NCI-H1417 treated with DMSO at 0.1 percent for 48 hours (cell line): ENCODE measurements around the gene GRIA4.

Experiments
- DNase-seq: peaks from one replicate; lab custom pipeline; 2025; lab: John Stamatoyannopoulos, UW

Gene GRIA4

DNA sequence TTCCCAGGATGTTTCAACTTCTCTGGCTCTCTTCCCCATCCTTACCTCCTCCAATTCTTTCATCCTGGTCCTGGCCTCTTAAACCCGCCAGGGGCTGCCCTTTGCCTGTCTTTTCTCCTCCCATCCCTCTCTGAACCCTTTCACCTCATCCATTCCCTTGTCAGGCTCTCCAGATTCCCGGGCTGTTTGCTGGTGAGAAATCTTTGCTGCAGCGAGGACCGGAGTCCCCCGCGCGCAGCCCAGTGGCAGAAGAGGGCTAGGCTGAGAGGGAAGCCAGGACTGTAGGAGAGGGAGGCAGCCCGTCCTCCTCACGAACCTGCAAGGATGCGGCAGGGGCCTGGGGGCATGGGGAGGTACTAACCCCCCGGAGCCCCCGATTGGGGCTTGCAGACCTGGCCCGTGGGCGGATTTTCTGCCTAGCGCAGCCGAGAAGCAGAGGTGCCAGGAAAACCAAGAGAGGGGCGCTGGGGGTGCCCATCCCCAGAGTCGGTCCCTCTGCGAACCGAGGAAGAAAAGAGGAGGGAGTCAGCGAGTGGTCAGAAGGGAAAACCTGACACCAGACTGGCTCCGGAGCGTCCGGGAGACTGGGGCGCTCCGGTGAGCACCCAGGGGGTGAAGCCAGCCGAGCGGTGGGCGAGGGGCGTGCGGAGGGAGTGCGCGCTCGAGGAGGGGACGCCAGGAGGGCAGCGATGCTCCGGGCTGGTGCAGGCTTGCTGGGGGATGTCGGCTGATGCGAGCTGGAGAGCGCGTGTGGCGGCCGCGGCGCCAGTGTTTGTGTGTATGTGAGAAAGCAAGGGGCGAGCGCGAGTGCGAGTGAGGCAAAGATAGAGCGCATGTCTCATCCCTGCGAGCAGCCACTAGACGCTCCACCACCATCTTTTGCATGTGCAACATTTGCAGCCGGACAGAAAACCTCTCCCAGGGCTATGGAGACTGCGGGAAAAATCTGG, at the start of gene GRIA4:
Gene GRIA4, plus strand, starts transcription at position 242 of the 950 bp plus-strand sequence. CDS start 925 bp downstream, outside the sequence.
- peak; percentile 47 for DNase-seq

DNA sequence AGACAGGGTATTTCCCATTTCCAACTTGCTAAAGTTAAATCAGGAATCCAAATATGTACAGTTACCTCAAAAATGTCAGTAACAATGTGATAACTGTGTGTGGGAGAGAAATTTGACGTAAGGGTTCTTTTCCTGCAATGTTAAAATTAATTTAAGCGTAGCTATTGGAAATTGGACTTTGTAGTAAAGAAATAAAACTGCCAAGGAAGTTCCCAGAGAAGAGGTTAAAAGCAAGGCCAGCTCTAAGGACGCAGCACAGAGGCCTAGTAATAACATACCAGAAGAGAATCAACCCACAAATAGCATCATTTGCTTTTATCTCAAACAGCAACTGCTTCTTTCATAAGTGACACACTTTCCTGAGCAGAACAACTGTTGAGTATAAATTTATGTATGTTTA, 36.8 kb upstream of the GRIA4 start:
- DNase-seq = no peak

DNA sequence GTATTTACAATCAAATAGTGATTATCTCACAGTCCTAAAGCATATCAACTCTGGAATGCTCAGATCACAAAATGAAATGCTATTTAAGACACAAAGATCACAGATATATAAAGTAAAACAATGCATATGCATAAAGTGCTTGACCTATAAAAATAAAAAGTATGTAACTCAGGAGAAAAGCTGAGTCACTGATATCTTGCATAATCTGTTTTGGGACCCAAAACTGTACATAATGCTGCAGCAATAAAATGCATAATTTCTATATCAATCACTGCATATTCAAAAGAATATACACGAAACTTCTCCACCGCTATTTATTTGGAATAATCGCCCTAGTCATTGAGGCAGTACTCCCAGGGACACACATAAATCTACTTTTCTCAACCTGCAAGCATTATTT, 34.9 kb upstream of the GRIA4 start:
- DNase-seq = no peak

DNA sequence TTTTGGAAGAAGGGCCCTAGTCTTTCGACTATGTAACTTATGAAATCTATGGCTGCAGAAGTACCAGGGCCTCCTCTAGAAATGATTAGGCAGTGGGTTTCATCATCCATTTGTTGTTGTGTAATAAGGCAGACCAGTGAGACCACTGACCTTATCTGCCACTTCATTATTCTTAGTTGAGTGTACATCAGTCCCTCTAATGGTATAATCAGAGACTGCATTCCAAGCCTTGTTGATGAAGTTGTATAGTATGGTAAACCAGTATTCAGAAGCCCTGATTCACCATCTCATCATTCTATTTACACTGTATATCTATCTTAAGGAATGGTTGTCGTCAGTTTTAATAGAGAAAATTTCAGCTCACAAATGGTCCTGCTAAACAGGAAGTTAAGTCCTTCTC, 32.2 kb upstream of the GRIA4 start:
- DNase-seq = no peak

DNA sequence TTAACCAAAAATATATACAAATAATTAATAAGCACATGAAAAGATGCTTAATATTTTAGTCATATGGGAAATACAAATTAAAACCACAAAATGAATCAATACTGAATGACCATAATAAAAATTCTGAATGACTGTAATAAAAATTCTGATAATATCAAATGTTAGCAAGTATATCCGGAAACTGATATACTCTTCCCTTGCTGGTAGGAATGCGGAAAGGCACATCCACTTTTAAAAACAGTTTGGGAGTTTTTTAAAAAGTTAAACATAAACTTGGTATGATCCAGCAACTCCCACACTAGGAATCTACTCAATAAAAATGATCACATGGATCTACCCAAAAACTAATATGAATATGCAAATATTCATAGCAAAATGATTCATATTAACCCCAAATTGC, 30.8 kb upstream of the GRIA4 start:
- no peak for DNase-seq

DNA sequence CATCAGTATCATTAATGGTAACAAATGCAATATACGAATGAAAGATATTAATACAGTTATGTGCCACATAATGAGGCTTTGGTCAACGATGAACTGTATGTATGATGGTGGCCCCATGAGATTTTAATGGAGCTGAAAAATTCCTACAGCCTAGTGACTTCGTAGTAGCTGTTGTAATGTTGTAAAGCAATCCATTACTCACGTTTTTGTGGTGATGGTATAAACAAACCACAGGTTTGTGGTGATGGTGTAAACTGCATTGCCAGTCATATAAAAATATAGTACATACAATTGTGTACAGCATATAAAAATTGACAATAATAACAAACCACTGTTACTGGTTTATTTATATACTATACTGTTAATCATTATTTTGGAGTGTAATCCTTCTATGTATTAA, 27.4 kb upstream of the GRIA4 start:
- DNase-seq = no peak

DNA sequence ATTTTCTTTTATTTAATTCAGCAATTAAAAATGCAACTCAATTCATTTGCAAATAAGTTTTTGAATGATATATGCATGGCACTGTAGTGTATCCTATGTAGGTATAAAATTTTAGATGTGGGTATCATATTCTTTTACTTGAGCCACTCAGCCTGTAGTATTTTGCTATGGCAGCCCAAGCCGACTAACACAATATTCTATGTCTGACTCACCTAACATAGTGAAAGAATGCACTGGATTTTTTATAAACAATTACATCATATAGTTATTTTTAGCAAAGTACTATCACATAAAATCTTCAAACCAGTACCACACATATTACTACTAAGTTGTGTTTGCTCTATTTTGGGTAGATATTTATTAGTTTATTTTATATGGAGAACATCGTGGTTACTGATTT, 21.9 kb upstream of the GRIA4 start:
- no peak for DNase-seq

DNA sequence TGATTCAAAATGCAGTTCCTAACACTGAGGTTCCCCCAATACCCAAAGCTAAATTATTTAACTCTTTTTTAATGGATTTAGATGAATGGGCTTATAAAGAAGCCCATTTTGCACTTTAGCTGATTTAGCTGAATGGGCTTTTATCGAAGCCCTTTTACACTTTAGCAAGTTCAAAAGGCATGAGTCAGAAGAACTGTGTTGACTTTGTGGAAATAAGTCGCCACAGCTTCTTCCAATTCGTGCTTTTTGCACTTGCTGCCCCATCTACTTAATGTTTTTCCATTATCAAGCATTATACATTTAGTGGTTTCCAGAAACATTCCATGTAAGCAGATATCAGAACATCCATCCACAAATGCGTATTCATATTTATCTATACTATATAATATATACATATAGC, 20.5 kb upstream of the GRIA4 start:
- no peak for DNase-seq

DNA sequence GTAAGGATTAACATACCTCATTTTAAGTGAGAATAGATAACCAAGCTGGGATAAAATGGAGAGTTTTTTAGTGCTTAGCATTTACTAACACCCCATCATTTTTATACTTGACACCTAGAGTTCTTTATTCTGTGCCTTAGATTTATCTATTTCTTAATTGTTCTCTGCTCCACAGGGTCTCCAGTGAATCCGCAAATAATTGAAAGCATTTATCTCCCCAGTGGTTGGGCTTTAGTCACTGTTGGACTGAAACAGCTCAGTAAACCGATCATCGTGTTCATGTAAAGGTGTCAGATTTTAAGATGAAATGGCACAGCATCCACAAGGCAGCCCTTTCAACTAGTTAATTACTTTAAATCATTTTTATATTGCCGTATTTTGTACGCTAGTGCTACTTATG, 17.8 kb upstream of the GRIA4 start:
- DNase-seq = peak; percentile 16

DNA sequence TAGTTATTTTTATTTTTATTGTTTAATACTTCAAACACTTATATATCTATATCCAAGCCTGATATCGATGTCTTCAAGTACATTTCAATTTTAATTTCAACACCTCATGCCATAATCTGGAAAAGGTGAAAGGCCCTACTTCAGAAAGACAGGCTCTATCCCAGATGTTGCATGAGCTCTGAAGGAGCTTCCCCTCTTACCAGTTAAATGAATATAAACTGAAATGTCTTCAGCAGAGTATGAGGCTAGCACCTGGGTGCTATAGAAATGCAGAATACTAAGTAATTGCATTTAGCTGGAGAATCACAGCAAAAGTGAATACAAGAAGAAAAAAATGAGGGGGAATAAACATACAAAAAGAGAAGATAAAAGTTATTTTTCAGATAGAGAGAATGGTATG, 11.5 kb upstream of the GRIA4 start:
- no peak for DNase-seq

DNA sequence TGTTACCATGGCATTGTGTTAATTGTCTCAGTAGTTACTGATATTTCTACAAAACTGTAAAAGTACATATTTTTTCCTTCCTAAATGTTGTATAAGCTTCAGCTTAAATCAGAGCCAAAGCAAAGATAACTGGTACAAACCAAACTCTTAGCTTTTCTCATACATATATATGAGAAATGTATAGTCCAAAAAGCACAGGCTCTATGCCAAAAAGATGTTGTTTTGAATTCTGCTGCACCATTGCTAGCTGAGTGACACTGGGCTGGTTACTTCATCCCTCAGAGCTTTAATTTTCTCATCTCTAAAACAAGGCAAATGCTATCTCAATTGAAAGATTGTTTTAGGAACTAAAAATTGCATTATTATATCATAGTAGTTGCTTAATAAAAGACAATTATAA, 6.7 kb upstream of the GRIA4 start:
- DNase-seq = no peak

DNA sequence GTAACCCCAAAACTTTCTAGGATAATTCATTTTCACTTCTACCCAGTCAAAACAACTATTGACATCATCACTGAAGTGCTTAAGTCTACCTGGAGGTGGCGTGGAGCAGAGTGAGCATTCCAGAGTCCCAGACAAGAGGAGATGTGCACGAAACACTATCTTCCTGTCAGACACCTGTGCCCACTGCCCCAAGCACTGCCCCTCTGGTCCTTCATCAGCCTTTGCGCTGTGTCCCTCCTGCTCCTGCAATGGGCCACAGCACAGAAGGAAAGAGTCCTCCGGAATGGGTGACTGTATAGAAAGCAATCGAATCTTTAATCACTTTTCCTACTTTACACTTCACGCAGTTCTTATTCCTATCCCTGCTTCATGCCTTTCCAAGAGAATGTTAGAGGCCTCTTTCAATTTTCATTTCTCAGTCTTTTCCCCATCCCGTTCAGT, 512 bp upstream of the GRIA4 start:
- peak; percentile 5 for DNase-seq

DNA sequence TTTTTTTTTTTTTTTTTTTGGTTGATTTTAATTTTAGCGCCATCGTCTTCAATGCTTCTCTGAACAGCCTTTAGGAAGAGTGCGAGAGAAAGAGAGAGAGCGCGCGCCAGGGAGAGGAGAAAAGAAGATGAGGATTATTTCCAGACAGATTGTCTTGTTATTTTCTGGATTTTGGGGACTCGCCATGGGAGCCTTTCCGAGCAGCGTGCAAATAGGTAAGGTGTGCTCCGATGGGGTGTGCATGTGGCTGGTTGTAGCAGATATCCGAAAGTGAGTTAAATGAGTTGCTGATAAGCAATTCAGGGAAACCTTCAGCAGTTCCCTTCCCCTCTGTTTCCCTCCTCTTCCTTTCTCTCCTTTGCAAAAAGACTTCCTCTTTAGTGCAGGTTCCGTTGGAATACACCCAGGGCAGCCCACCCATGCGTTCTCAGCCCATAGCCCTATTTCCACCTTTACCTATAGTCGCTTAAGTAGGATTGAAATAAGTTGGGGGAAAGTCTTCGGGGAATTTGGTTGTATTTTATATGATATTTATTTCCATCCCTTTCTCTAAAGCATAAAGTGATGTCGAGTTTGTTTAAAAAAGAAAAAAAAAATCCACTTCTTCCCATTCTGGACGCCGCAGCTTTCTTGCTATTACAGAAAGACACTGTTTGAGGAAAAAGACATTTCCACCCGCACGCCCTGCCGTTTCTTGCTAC, 1.1 kb downstream of the GRIA4 start:
- no peak for DNase-seq

DNA sequence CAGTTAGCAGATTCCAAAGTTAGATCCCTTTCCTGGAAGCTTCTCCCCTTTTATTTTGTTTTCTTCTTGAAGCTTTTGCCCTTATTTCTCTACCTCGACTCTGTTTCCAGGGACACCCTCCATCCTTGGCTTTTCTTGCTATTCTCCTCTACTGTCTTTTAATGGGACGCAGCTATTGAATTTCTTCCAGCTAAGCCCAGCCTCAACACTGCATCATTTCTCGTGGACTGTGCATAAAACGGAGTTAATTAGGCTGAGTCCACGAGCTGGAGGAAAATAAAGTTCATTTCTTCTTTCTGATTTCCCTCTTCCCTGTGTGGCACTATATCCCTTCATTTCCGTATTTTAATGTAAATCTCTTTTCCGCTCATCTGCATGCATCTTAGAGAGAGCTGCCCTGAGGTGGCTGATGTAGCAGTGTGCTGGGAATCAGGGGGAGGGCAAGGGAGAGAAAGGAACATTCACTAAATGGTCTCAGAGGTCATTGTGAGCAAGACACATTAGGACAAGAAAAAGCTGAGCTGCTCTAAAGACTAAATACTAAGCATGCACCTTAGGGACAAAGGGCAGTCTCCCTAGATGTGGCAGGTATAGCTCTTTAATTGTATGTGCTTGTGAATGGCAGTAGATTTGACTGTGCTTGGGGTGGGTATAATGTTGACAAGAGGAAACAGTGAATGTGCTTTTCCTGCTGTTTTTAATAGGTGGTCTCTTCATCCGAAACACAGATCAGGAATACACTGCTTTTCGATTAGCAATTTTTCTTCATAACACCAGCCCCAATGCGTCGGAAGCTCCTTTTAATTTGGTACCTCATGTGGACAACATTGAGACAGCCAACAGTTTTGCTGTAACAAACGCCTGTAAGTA, 1.9 kb downstream of the GRIA4 start:
- no peak for DNase-seq

DNA sequence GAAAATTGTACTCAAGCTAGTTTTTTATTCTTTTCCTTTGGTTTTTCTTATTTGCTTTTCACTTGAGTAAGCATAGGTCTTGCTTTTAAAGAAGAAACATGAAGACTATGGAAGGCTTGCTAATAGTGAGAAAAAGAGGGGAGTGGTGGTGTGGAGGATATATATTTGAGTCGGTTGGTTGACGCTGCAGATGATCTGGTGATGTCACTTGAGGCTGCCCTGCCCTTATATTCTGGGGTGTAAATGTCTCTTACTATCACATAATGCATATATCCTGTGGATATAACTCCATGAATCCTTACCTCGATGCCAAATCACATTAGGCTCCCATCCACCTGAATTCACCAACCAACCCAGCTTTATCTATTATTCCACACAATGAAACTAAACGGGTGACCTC, 2.9 kb downstream of the GRIA4 start:
- no peak for DNase-seq

DNA sequence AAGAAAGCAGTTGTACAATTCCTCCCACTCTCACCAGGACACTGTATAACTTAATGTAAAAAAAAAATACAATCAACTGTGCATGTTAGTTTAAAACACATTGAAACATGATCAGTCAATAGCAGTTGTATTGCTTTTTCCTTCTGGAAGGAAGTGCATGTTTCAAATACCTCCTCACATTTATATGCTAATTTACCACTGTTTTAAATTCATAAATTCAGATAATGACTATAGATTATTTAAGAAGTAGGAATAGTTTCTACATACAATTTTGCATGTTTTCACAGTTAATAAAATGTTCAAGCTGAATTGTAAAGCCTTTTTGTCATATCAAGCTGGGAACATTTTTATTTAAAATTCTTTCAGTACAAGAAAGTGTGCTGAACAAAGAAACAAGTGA, 3.3 kb downstream of the GRIA4 start:
- DNase-seq = no peak

DNA sequence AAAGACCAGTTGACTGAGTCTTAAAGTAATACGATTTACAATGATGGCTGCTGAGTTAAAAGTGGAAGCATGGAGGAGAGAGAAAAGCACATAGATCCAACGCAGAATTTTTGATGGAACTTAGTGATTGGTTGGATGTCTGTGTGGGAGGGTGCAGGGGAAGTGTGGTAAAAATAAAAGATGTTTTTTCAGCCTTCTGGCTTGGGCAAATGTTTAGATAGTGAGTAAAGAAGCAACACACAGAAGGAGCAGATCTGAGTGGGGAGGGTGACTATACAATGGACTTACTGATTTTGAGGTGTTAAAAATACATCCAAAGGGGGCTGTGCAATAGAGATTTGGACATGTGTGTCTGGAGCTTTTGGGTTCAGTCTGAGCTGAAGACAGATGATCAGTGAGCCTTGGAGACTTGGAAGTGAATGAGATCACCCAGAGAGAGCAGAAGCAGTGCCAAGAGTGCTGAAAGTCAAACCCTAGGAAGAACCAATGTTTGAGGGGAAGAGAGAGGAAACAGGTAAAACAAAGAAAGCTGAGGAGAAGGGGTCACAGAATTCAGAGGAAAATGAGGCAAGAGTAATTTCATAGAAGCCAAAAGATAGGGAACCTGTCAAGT, 8.6 kb downstream of the GRIA4 start:
- no peak for DNase-seq

DNA sequence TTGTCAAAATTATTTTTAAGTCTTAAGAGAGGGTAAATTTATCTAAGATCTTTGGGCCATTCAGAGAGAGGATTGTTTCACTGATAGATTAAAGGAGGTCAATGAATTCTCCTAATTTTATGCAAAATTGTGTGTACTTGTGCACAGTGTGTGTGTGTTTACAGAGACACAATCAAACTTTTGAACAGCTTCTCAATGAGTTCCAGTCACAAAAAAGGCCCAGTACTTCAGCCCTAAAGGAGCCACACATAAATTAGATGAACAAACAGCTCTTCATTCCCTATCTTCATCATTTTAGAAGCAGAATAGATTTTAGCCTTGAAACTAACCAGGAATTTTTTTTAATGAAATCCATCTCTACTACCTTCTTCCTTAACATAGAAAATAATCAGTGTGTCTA, 9.7 kb downstream of the GRIA4 start:
- DNase-seq = no peak

DNA sequence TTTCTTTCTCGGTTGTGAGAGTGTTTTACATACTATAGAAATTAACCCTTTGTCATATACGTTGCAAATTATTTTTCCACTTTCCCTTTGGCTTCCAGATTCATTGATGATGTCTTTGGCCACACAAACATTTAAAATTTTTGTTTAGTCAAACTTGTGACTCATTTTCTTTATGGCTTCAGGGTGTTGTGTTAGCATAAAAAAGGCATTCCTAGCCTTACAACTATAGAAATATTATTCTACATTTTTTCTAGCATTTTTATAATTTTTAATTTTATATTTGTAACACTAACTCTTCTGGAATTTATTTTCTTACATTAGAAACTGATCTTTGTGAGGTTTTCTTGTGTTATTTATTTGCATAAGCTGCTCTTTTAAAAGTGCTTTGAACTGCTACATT, 12.1 kb downstream of the GRIA4 start:
- no peak for DNase-seq

DNA sequence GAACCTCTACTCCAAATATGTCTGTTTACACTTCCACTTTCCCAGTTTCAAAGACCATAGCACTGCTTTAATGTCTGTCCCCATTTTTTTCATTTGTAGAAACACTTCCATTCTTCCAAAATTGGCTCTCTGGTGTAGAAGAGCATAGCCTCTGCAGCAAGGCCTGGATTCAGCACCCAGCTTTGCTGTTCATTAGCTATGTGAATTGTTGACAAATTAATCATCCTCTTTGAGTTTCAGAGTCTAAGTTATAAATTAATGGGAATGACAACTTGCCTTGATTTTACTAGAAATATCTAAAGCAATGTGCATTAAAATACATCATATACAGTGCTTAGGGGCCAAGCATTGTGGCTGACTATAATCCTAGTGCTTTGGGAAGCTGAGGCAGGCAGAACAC, 22.4 kb downstream of the GRIA4 start:
- no peak for DNase-seq

DNA sequence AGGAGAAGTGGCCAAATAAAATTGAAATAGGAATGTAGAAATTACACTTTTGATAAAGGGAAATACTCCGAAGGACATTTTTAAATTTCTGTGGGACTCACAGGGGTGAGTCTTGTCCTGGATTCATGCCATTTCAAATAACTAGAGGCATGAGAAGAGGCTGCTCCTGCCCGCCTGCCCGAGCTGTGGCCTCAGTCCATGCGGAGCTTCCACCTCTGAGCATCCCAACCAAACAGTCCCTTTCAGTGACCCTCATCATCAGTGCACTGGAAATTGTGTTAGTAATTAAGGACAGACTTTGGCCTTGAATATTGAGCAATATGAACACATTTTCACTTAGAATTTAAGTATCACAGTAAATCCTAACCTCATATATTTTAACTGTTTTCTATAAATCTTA, 25.6 kb downstream of the GRIA4 start:
- no peak for DNase-seq

DNA sequence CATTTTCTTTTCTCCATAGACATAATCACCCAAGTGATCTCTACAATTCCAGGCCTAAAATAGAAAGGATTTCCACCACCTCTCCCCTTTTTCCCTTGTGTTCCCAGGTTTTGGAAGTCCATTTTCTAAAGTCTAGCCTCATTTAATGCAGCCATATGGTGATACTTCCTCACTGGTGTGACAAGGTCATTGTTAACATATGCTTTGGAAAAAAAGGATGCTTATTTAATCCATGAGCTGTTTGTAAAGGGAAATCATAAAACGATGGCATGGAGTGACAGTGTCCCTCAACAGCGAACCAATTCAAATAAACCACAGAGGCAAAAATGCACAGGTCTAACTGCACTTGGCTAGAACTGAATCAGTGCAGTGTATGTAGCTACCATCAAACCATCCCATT, 26.6 kb downstream of the GRIA4 start:
- no peak for DNase-seq
